Type B pancreatic cell (in vitro differentiated cells): ENCODE measurements around the gene ARF4. TPM values are rescaled to one million over a fixed set of nuclear protein-coding genes. Genes with fewer than 3 reads are reported as not detected.
A peak's percentile ranks its signal among the peaks of the same experiment; 100 is the strongest.
"Not testable (repeated sequence)": the region's sequence is repeated elsewhere in the genome, so short reads cannot be mapped to it uniquely, and the experiment has no call there.

Experiments used
- DNase-seq: peaks from one replicate; pipeline ENCODE4 v3.0.0; 2021; ENCODE audit warnings: mixed read lengths; ENCODE audit not compliant: unreplicated experiment; ENCODE audit errors: extremely low spot score
- H3K27ac Mint-ChIP-seq: 2 replicates; pipeline ENCODE4 v1.8.0; 2021; ENCODE audit warnings: mild to moderate bottlenecking, mixed read lengths
- H3K27me3 Mint-ChIP-seq: 2 replicates; pipeline ENCODE4 v1.8.0; 2021; ENCODE audit warnings: mixed read lengths
- H3K36me3 Mint-ChIP-seq: 2 replicates; pipeline ENCODE4 v1.8.0; 2021; ENCODE audit warnings: mixed read lengths
- H3K4me1 Mint-ChIP-seq: one replicate; pipeline ENCODE4 v1.8.0; 2021; ENCODE audit warnings: mixed read lengths; ENCODE audit not compliant: unreplicated experiment
- H3K4me3 Mint-ChIP-seq: 2 replicates; pipeline ENCODE4 v1.8.0; 2021; ENCODE audit warnings: mild to moderate bottlenecking, mixed read lengths
- H3K9me3 Mint-ChIP-seq: 2 replicates; pipeline ENCODE4 v1.8.0; 2021; ENCODE audit warnings: mixed read lengths
- long read RNA-seq: library from polyadenylated mRNA; unstranded; transcript quantifications from one replicate; pipeline ENCODE4 v2.0.0, GENCODE V29; 2020
- total RNA-seq: library from RNA; stranded (reverse); gene quantifications from 2 replicates; pipeline ENCODE4 v1.2.1, GENCODE V29; 2021; ENCODE audit warnings: low replicate concordance
- TF ChIP-seq, protein P1 (sequence below): fragments of 200-600 bp; sonication (generic); conservative IDR thresholded peaks from 2 replicates; pipeline ENCODE4 v1.5.0; 2021; ENCODE audit warnings: antibody characterized with exemption, mild to moderate bottlenecking

ARF4 gene
- 132 and 188 TPM in 2 replicates for total RNA-seq
- long read RNA-seq, transcript ARF4-201 (6 exons, 1,660 nt): major isoform, 439 of 464 reads
- long read RNA-seq, partial matches to known transcripts: 6 of 464 reads
- long read RNA-seq, other reads (novel, unspliced or antisense): 15 of 464 reads

- TF ChIP-seq, protein P1, sequence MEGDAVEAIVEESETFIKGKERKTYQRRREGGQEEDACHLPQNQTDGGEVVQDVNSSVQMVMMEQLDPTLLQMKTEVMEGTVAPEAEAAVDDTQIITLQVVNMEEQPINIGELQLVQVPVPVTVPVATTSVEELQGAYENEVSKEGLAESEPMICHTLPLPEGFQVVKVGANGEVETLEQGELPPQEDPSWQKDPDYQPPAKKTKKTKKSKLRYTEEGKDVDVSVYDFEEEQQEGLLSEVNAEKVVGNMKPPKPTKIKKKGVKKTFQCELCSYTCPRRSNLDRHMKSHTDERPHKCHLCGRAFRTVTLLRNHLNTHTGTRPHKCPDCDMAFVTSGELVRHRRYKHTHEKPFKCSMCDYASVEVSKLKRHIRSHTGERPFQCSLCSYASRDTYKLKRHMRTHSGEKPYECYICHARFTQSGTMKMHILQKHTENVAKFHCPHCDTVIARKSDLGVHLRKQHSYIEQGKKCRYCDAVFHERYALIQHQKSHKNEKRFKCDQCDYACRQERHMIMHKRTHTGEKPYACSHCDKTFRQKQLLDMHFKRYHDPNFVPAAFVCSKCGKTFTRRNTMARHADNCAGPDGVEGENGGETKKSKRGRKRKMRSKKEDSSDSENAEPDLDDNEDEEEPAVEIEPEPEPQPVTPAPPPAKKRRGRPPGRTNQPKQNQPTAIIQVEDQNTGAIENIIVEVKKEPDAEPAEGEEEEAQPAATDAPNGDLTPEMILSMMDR: no peak
- Mint-ChIP-seq H3K27ac (peak within 1 kb of the TSS; percentile 99), H3K4me1 (peaks cover 29% of the 10 kb centered on the region), H3K4me3 (peak within 1 kb of the TSS; percentile 98), H3K9me3 (no peaks in the 10 kb centered on the region), H3K36me3 (peaks cover 27% of the 10 kb centered on the region), H3K27me3 (no peaks in the 10 kb centered on the region)
- DNase-seq: peak; percentile 100
Measured at GRCh38 chr3:57597127-57597923, at the start of gene ARF4. TSS of gene ARF4 (minus strand) at chr3:57597344. CDS start at chr3:57597140, 204 bp downstream.

GRCh38 chr3:57646723-57647122 is 49.6 kb upstream of the ARF4 start:
- no peak overlapping the region for H3K4me3 Mint-ChIP-seq
- TF ChIP-seq, protein P1: no peak
- peaks cover 9% of the 10 kb centered on the region for H3K9me3 Mint-ChIP-seq
- no peaks in the 10 kb centered on the region for H3K4me1 Mint-ChIP-seq
- no peak for DNase-seq
- peaks cover 63% of the 10 kb centered on the region for H3K36me3 Mint-ChIP-seq
- H3K27me3 Mint-ChIP-seq: no peaks in the 10 kb centered on the region
- H3K27ac Mint-ChIP-seq: peak overlapping the region; percentile 57

DNA sequence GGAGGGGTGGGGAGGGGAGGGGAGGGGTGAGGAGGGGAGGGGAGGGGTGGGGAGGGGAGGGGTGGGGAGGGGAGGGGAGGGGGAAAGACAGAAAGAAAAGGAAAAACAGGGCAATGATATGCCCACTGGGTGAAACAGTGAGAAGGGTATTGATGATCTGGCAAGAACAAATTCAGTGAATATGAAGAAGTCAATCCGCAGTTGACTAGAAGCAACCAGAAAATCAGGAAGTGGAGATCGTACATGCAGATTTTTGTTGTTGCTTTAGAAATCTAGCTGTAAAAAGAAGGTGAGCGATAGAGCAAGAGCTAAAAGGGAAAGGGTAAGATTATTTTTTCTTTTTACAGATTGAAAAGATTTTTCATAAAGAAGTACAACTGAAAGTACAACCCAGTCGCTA is 47.6 kb upstream of the ARF4 start:
- no peak overlapping the region for H3K4me3 Mint-ChIP-seq
- no peak for DNase-seq
- H3K27me3 Mint-ChIP-seq: no peaks in the 10 kb centered on the region
- H3K9me3 Mint-ChIP-seq: peaks cover 9% of the 10 kb centered on the region
- TF ChIP-seq, protein P1: no peak
- H3K36me3 Mint-ChIP-seq: peaks cover 58% of the 10 kb centered on the region
- H3K27ac Mint-ChIP-seq: no peak overlapping the region
- no peaks in the 10 kb centered on the region for H3K4me1 Mint-ChIP-seq

GRCh38 chr3:57637391-57637790 is 40.2 kb upstream of the ARF4 start:
- H3K36me3 Mint-ChIP-seq: peaks cover 26% of the 10 kb centered on the region
- H3K4me1 Mint-ChIP-seq: no peaks in the 10 kb centered on the region
- TF ChIP-seq, protein P1: no peak
- no peaks in the 10 kb centered on the region for H3K27me3 Mint-ChIP-seq
- no peak overlapping the region for H3K4me3 Mint-ChIP-seq
- no peaks in the 10 kb centered on the region for H3K9me3 Mint-ChIP-seq
- DNase-seq: no peak
- H3K27ac Mint-ChIP-seq: no peak overlapping the region

- not testable (repeated sequence) for H3K4me3 Mint-ChIP-seq, H3K27ac Mint-ChIP-seq, H3K4me1 Mint-ChIP-seq, H3K27me3 Mint-ChIP-seq, H3K9me3 Mint-ChIP-seq, DNase-seq
- H3K36me3 Mint-ChIP-seq: peaks cover 19% of the 10 kb centered on the region
Measured at GRCh38 chr3:57634259-57634658, 37.1 kb upstream of the ARF4 start.

- no peaks in the 10 kb centered on the region for H3K9me3 Mint-ChIP-seq
- H3K27me3 Mint-ChIP-seq: no peaks in the 10 kb centered on the region
- no peak overlapping the region for H3K4me3 Mint-ChIP-seq
- peaks cover 28% of the 10 kb centered on the region for H3K36me3 Mint-ChIP-seq
- no peak for DNase-seq
- TF ChIP-seq, protein P1: no peak
- no peaks in the 10 kb centered on the region for H3K4me1 Mint-ChIP-seq
- H3K27ac Mint-ChIP-seq: no peak overlapping the region
Measured at GRCh38 chr3:57627976-57628375, 30.8 kb upstream of the ARF4 start.
